Nephron (organoid): ENCODE results near the gene LRRC8C.

Experiments
- H3K27ac Mint-ChIP-seq, 3 experiments: 2 replicates each; pipeline ENCODE4 v1.8.0; 2020; ENCODE audit warnings: mixed read lengths in 3 of 3, mild to moderate bottlenecking in 2 of 3, moderate library complexity in 1 of 3
- H3K27me3 Mint-ChIP-seq: 2 replicates; pipeline ENCODE4 v1.8.0; 2021; ENCODE audit warnings: low read depth, mild to moderate bottlenecking, moderate library complexity, mixed read lengths
- H3K36me3 Mint-ChIP-seq: 2 replicates; pipeline ENCODE4 v1.8.0; 2020; ENCODE audit warnings: low read depth, mixed read lengths
- H3K4me1 Mint-ChIP-seq: 2 replicates; pipeline ENCODE4 v1.8.0; 2020; ENCODE audit warnings: mixed read lengths
- H3K4me3 Mint-ChIP-seq, 3 experiments: 2 replicates each; pipeline ENCODE4 v1.8.0; 2020; ENCODE audit warnings: mild to moderate bottlenecking in 3 of 3, mixed read lengths in 3 of 3, moderate library complexity in 2 of 3
- H3K9me3 Mint-ChIP-seq: 2 replicates; pipeline ENCODE4 v1.8.0; 2020; ENCODE audit warnings: mixed read lengths
- CTCF ChIP-seq, 3 experiments: fragments of 200-600 bp; sonication (generic); IDR thresholded peaks; one replicate each; pipeline ENCODE4 v1.5.0; 2021; ENCODE audit warnings: antibody characterized with exemption in 3 of 3; ENCODE audit not compliant: unreplicated experiment in 3 of 3

The LRRC8C gene

GRCh38 chr1:89668961-89669360 is 36.0 kb downstream of the LRRC8C start:
- H3K4me3 Mint-ChIP-seq = no peak overlapping the region
- peaks cover 4% of the 10 kb centered on the region for H3K27me3 Mint-ChIP-seq
- H3K9me3 Mint-ChIP-seq = peaks cover 10% of the 10 kb centered on the region
- H3K27ac Mint-ChIP-seq = no peak overlapping the region
- H3K4me1 Mint-ChIP-seq = no peaks in the 10 kb centered on the region
- no peak for TF ChIP-seq CTCF (IDR thresholded peaks at IDR 0.05; ENCODE audit: unreplicated experiment in 3 of 3)
- no peaks in the 10 kb centered on the region for H3K36me3 Mint-ChIP-seq

GRCh38 chr1:89669441-89669840 is 36.5 kb downstream of the LRRC8C start:
- no peak for TF ChIP-seq CTCF (IDR thresholded peaks at IDR 0.05; ENCODE audit: unreplicated experiment in 3 of 3)
- H3K4me1 Mint-ChIP-seq = no peaks in the 10 kb centered on the region
- no peak overlapping the region for H3K27ac Mint-ChIP-seq
- peaks cover 4% of the 10 kb centered on the region for H3K27me3 Mint-ChIP-seq
- peaks cover 7% of the 10 kb centered on the region for H3K9me3 Mint-ChIP-seq
- H3K4me3 Mint-ChIP-seq = no peak overlapping the region
- no peaks in the 10 kb centered on the region for H3K36me3 Mint-ChIP-seq

- H3K36me3 Mint-ChIP-seq = no peaks in the 10 kb centered on the region
- H3K4me3 Mint-ChIP-seq = no peak overlapping the region
- H3K4me1 Mint-ChIP-seq = no peaks in the 10 kb centered on the region
- H3K27me3 Mint-ChIP-seq = no peaks in the 10 kb centered on the region
- peaks cover under 1% of the 10 kb centered on the region for H3K9me3 Mint-ChIP-seq
- no peak overlapping the region for H3K27ac Mint-ChIP-seq
- no peak for TF ChIP-seq CTCF (IDR thresholded peaks at IDR 0.05; ENCODE audit: unreplicated experiment in 3 of 3)
Observed at GRCh38 chr1:89670163-89670562, 37.2 kb downstream of the LRRC8C start.

- Mint-ChIP-seq H3K4me3 (no peak overlapping the region), H3K4me1 (no peaks in the 10 kb centered on the region), H3K9me3 (no peaks in the 10 kb centered on the region), H3K27me3 (peaks cover 3% of the 10 kb centered on the region), H3K36me3 (no peaks in the 10 kb centered on the region), H3K27ac (no peak overlapping the region)
- TF ChIP-seq CTCF (IDR thresholded peaks at IDR 0.05; ENCODE audit: unreplicated experiment in 3 of 3) = no peak
Observed at GRCh38 chr1:89670711-89671110, 37.8 kb downstream of the LRRC8C start.

GRCh38 chr1:89671775-89672488 is 39.0 kb downstream of the LRRC8C start:
- no peaks in the 10 kb centered on the region for H3K4me1 Mint-ChIP-seq
- no peak overlapping the region for H3K27ac Mint-ChIP-seq
- peaks cover 3% of the 10 kb centered on the region for H3K27me3 Mint-ChIP-seq
- no peaks in the 10 kb centered on the region for H3K36me3 Mint-ChIP-seq
- no peaks in the 10 kb centered on the region for H3K9me3 Mint-ChIP-seq
- H3K4me3 Mint-ChIP-seq = no peak overlapping the region
- TF ChIP-seq CTCF (IDR thresholded peaks at IDR 0.05; ENCODE audit: unreplicated experiment in 3 of 3) = no peak

- Mint-ChIP-seq H3K36me3 (no peaks in the 10 kb centered on the region), H3K27ac (no peak overlapping the region), H3K4me1 (no peaks in the 10 kb centered on the region), H3K4me3 (no peak overlapping the region), H3K27me3 (peaks cover 3% of the 10 kb centered on the region), H3K9me3 (no peaks in the 10 kb centered on the region)
- TF ChIP-seq CTCF (IDR thresholded peaks at IDR 0.05; ENCODE audit: unreplicated experiment in 3 of 3) = no peak
Observed at GRCh38 chr1:89672489-89673183, 39.7 kb downstream of the LRRC8C start.
